Panc1 (cell line): ENCODE measurements around the gene ZFX. TPM values are rescaled to one million over a fixed set of nuclear protein-coding genes. Genes with fewer than 3 reads are reported as not detected.

ENCODE experiments used
- ATAC-seq: fragments of 200-7000 bp; cut with Tn5 transposase; 2 replicates; pipeline ENCODE4 v1.9.1; 2020; ENCODE audit warnings: mild to moderate bottlenecking, moderate library complexity
- BruUV-seq: library from RNA; stranded (reverse); fragments of 400-500 nt; replicated peaks from 2 replicates; lab custom pipeline; 2021; lab: Mats Ljungman, UMichigan
- CTCF ChIA-PET: fragments of 300-600 bp; sonication (Branson Sonifier 250); formaldehyde crosslinking; loops from one replicate; lab custom pipeline; 2022; ENCODE audit warnings: antibody characterized with exemption; lab: Charles Lee
- POLR2A ChIA-PET: fragments of 300-600 bp; sonication (Branson Sonifier 250); formaldehyde crosslinking; loops from one replicate; lab custom pipeline; 2022; ENCODE audit warnings: antibody characterized with exemption; lab: Charles Lee
- DNase-seq: peaks from one replicate; pipeline ENCODE4 v3.0.0-alpha.2; 2010; ENCODE audit warnings: low read depth, low spot score
- H3K27ac ChIP-seq: 2 replicates; pipeline ENCODE4 v1.5.1; 2011; ENCODE audit warnings: mild to moderate bottlenecking, low read length, inconsistent platforms
- H3K27me3 ChIP-seq: fragments of 200-500 bp; sonication (Bioruptor generic); 2 replicates; pipeline ENCODE4 v1.6.0; 2014; ENCODE audit warnings: low read length, inconsistent platforms; ENCODE audit not compliant: control insufficient read depth, insufficient read depth
- H3K36me3 ChIP-seq: fragments of 200-500 bp; sonication (Bioruptor generic); 2 replicates; pipeline ENCODE4 v1.5.1; 2014; ENCODE audit warnings: inconsistent platforms, mild to moderate bottlenecking, low read length, moderate library complexity; ENCODE audit not compliant: control insufficient read depth, insufficient read depth
- H3K4me1 ChIP-seq: 2 replicates; pipeline ENCODE4 v1.5.1; 2011; ENCODE audit warnings: inconsistent platforms, mild to moderate bottlenecking, low read length, moderate library complexity; ENCODE audit not compliant: control insufficient read depth, insufficient read depth
- H3K4me3 ChIP-seq, 2 experiments: 2 replicates each; pipeline ENCODE4 v1.5.1; 2011 to 2012; ENCODE audit warnings: low read depth in 2 of 2, low read length in 2 of 2, mild to moderate bottlenecking in 2 of 2, inconsistent platforms in 1 of 2, moderate library complexity in 1 of 2
- H3K9me3 ChIP-seq: fragments of 200-500 bp; sonication (Bioruptor generic); 2 replicates; pipeline ENCODE4 v1.5.1; 2014; ENCODE audit warnings: low read depth, mild to moderate bottlenecking, inconsistent platforms, low read length, moderate library complexity; ENCODE audit not compliant: control insufficient read depth, insufficient read depth
- POLR2AphosphoS5 ChIP-seq: IDR thresholded peaks from 2 replicates; pipeline ENCODE4 v1.6.1; 2012; ENCODE audit warnings: mild to moderate bottlenecking, low read depth, low read length, moderate library complexity
- SIN3A ChIP-seq: IDR thresholded peaks from 2 replicates; pipeline ENCODE4 v1.6.1; 2012; ENCODE audit warnings: low read depth, mild to moderate bottlenecking, low read length, moderate library complexity, borderline replicate concordance; ENCODE audit not compliant: insufficient read depth
- TCF7L2 ChIP-seq: IDR thresholded peaks from 2 replicates; pipeline ENCODE4 v1.6.1; 2011; ENCODE audit warnings: mild to moderate bottlenecking, low read depth, low read length, inconsistent platforms
- in situ Hi-C: cut with HindIII; loops from 2 replicates; pipeline ENCODE4 v1.10.0; 2016; ENCODE audit warnings: low sequenced_read_pairs, low pct_unique_long_range_greater_than_20kb
- intact Hi-C: fragments of 100-400 bp; cut with micrococcal nuclease; formaldehyde crosslinking; loops from one replicate; pipeline ENCODE4 v1.10.0; 2022; ENCODE audit not compliant: unreplicated experiment
- total RNA-seq: library from RNA; stranded (reverse); gene quantifications from one replicate; pipeline ENCODE4 v1.2.1, GENCODE V29; 2021; ENCODE audit not compliant: unreplicated experiment
- TF ChIP-seq, protein P1 (sequence below): fragments of 450-650 bp; IDR thresholded peaks from 2 replicates; pipeline ENCODE4 v1.5.1; 2017; ENCODE audit warnings: mild to moderate bottlenecking
- TF ChIP-seq, protein P2 (sequence below), 2 experiments: IDR thresholded peaks; 2 replicates each; pipeline ENCODE4 v1.6.1; 2011 to 2012; ENCODE audit warnings: low read depth in 2 of 2, control low read depth in 1 of 2, low read length in 1 of 2, mild to moderate bottlenecking in 1 of 2, moderate library complexity in 1 of 2; ENCODE audit not compliant: insufficient read depth in 1 of 2

Gene ZFX
- total RNA-seq, 1 experiment from 2014 or later: 38.7 TPM

DNA sequence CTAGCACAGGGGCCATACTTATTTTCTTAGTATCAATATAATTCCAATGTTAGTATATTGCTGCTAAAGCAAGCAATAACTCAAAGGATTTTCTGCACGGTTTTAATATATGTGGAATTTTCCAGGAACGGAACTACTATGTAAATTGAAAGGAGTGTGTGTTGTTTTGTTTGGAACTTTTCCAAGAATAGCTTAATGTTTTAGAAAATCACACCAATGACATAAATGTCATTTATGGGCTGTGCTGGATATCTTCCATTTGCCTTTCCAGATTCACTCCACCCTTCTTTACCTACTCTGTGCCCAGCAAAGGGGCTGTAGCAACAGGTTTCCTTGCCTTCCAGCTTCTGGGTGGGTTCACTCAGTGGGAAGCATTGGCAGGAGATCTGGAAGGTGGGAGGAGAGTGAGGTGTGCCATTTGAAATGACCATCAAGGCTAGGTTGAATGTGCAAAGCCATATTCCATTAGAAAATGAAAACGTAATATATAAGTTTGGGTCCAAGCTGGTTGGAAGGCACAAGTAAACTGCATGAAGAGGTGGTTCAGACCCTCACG, 25.2 kb upstream of the ZFX start:
- in situ Hi-C loops (no loop called here), intact Hi-C loops (no loop called here)
- no TSS peak for BruUV-seq
- Histone ChIP-seq H3K36me3 (no peaks in the 10 kb centered on the region), H3K9me3 (no peaks in the 10 kb centered on the region), H3K27me3 (no peaks in the 10 kb centered on the region), H3K4me1 (peaks cover 11% of the 10 kb centered on the region), H3K4me3 (no peak overlapping the region), H3K27ac (peak overlapping the region; percentile 80)
- no peak for DNase-seq
- CTCF ChIA-PET: no interaction called here
- 0 out of 2 replicates have a peak, but pooled peaks have one; percentile 29 for ATAC-seq
- POLR2A ChIA-PET: no interaction called here
- TF ChIP-seq, protein P1, sequence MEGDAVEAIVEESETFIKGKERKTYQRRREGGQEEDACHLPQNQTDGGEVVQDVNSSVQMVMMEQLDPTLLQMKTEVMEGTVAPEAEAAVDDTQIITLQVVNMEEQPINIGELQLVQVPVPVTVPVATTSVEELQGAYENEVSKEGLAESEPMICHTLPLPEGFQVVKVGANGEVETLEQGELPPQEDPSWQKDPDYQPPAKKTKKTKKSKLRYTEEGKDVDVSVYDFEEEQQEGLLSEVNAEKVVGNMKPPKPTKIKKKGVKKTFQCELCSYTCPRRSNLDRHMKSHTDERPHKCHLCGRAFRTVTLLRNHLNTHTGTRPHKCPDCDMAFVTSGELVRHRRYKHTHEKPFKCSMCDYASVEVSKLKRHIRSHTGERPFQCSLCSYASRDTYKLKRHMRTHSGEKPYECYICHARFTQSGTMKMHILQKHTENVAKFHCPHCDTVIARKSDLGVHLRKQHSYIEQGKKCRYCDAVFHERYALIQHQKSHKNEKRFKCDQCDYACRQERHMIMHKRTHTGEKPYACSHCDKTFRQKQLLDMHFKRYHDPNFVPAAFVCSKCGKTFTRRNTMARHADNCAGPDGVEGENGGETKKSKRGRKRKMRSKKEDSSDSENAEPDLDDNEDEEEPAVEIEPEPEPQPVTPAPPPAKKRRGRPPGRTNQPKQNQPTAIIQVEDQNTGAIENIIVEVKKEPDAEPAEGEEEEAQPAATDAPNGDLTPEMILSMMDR: no peak
- no peak for TF ChIP-seq POLR2AphosphoS5
- TF ChIP-seq, protein P2, sequence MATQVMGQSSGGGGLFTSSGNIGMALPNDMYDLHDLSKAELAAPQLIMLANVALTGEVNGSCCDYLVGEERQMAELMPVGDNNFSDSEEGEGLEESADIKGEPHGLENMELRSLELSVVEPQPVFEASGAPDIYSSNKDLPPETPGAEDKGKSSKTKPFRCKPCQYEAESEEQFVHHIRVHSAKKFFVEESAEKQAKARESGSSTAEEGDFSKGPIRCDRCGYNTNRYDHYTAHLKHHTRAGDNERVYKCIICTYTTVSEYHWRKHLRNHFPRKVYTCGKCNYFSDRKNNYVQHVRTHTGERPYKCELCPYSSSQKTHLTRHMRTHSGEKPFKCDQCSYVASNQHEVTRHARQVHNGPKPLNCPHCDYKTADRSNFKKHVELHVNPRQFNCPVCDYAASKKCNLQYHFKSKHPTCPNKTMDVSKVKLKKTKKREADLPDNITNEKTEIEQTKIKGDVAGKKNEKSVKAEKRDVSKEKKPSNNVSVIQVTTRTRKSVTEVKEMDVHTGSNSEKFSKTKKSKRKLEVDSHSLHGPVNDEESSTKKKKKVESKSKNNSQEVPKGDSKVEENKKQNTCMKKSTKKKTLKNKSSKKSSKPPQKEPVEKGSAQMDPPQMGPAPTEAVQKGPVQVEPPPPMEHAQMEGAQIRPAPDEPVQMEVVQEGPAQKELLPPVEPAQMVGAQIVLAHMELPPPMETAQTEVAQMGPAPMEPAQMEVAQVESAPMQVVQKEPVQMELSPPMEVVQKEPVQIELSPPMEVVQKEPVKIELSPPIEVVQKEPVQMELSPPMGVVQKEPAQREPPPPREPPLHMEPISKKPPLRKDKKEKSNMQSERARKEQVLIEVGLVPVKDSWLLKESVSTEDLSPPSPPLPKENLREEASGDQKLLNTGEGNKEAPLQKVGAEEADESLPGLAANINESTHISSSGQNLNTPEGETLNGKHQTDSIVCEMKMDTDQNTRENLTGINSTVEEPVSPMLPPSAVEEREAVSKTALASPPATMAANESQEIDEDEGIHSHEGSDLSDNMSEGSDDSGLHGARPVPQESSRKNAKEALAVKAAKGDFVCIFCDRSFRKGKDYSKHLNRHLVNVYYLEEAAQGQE (IDR thresholded peaks at IDR 0.05; ENCODE audit: insufficient read depth in 1 of 2, low read depth in 2 of 2, low read length in 1 of 2): no peak
- TF ChIP-seq TCF7L2: no peak
- no peak for TF ChIP-seq SIN3A

DNA sequence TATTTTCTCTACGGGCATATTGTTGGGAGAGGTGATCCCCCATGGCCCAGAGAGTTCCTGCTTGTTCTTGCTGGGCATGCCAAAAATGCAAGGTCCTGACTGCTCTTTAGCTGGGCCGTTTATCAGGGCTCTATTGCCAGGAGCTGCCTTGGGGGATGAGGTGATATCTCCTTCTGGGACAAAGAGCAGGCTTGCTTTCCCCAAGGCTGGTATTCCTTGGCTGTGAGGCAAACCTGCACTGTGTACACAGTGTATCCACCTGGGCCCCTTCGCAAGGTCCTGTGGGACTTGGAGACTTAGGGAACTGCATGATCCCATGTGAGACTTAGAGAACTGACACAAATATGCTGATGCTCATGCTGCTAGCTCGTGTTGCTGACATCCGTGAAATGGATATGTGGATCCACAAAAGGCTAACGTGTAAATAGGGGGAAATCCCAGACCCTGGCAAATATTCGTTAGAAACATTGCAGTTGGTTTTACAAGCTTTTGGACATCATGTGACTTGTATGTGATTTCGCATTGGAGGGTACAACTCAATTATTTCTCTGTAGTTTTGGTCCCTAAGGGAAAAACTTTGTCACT, 24.4 kb upstream of the ZFX start:
- Histone ChIP-seq H3K27me3 (no peaks in the 10 kb centered on the region), H3K9me3 (no peaks in the 10 kb centered on the region), H3K27ac (peak overlapping the region; percentile 80), H3K36me3 (no peaks in the 10 kb centered on the region), H3K4me1 (peaks cover 11% of the 10 kb centered on the region), H3K4me3 (0 out of 4 replicates have a peak overlapping the region, but pooled peaks of 1 of the 2 experiments have one; percentile 8)
- TF ChIP-seq POLR2AphosphoS5 (no peak), SIN3A (no peak), TCF7L2 (no peak)
- TF ChIP-seq, protein P1: no peak
- TF ChIP-seq, protein P2 (IDR thresholded peaks at IDR 0.05; ENCODE audit: insufficient read depth in 1 of 2, low read depth in 2 of 2, low read length in 1 of 2): no peak
- ChIA-PET POLR2A (no interaction called here), CTCF (no interaction called here)
- no TSS peak for BruUV-seq
- intact Hi-C loops (no loop called here), in situ Hi-C loops (no loop called here)
- ATAC-seq (peak; percentile 85), DNase-seq (no peak)
